ENCODE results near the gene HTT.

HTT gene

DNA sequence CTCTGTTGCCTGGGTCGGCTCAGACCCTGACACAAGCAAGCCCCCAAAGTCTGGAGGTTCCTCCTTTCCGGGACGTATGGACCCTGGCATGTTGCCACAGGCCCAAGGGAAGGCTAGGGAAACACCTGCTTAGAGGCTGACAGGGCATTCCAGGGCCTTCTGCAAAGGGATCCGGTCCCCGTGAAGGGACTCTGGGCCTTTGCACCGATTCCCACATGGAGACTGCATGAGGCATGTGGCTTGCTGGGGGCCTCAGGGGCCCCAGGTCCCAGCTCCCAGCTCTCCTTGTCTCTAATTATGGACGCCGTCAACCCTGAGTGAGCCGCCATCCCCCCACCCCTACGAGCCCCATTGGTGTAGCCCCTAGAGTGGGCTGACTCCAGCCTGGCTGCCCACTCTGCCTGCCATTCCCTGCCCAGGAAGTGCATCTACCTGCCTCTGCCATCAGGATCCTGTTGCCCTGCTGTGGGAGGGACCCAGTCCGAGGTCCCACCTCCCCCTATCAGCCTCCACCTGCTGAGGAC is 214.2 kb downstream of the HTT start:
- DNase-seq (ENCODE audit: low read depth, low spot score), result no peak

DNA sequence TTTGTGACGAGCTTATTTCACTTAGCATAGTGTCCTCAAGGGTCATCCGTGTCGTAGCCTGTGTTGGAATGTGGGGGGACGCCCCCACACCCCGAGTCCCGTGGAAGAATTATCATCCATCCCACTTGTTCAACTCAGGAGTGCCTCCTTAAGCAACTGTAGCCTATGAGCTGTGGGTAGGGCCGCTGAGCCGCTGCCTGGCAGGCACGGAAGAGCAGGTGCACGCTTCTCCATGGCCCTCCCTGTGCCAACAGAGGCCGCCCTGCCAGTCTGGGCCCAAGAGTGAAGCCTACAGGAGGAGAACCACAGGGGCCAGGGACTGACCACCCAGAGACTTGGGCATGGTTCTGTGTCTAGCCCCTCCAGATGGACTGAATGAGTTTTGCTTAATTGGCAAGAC is 216.0 kb downstream of the HTT start:
- no peak for DNase-seq (ENCODE audit: low read depth, low spot score)

DNA sequence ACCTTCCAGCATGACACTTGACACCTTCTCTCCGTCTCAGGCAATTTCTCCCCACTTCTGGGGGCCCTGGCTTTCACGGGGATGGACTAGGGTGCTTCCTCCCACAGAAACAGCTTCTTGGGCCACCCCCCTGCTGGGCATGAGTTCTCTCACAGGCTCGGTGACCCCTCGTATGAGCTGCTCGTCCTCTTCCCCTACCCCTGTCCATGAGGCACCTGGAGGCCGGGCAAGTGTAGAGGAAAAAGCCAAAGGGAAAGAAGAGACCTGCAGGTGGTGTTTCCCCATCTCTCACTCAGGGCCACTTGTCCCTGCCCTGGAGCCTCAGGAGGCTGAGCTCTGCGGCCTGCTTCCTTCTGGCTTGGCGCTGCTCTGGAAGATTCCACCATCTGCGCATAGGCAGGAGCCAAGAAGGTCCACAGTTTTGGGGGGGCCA is 216.4 kb downstream of the HTT start:
- no peak for DNase-seq (ENCODE audit: low read depth, low spot score)

DNA sequence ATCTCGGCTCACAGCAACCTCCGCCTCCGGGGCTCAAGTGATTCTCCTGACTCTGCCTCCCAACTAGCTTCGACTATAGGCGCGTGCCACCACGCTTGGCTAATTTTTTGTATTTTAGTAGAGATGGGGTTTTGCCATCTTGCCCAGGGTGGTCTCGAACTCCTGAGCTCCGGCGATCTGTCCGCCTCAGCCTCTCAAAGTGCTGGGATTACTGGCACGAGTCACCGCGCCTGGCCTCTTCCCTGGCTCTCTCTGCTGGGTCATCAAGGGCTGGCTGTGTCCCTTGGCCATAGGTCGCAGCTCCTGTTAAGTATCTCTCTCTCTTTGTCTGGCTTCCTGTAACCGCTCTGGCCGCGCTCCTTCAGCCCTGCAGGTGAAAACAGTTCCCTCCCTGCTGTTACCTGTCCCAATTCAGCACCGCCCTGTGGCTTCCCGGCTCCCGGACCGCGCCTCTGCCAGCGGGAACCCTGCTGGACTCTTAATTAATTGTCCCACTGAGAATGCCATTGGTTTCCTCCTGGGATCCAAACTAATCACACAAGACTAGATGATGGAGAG is 217.0 kb downstream of the HTT start:
- no peak for DNase-seq (ENCODE audit: low read depth, low spot score)

DNA sequence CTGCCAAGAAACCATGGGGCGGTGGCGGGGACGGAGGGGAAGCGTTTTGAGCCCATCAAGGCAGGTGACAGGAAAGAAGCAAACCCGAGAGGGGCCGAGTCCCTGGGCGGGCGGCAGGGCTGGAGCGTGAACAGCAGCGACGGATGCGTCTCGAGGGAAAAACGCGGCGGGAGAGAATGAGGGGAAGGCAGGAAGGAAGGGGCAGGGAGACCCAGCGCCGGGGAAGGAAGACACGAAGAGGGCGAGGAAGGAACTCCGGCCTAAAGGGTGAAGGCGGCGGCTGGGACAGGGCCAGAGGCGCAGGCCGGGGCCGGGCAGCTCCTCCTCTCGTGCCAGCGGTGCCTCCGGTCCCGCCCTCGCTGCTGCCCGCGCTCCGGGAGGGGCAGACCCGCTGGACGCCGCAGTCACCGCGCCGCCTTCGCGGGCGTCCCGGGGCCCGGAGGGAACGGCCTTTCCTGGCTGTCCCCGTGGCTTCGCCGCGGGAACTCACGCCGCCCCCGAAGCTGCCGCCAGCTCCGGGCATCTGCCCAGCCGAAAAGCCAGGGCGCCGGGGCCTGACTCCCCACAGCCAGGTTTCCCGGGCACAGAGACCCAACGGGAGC is 217.6 kb downstream of the HTT start:
- no peak for DNase-seq (ENCODE audit: low read depth, low spot score)

DNA sequence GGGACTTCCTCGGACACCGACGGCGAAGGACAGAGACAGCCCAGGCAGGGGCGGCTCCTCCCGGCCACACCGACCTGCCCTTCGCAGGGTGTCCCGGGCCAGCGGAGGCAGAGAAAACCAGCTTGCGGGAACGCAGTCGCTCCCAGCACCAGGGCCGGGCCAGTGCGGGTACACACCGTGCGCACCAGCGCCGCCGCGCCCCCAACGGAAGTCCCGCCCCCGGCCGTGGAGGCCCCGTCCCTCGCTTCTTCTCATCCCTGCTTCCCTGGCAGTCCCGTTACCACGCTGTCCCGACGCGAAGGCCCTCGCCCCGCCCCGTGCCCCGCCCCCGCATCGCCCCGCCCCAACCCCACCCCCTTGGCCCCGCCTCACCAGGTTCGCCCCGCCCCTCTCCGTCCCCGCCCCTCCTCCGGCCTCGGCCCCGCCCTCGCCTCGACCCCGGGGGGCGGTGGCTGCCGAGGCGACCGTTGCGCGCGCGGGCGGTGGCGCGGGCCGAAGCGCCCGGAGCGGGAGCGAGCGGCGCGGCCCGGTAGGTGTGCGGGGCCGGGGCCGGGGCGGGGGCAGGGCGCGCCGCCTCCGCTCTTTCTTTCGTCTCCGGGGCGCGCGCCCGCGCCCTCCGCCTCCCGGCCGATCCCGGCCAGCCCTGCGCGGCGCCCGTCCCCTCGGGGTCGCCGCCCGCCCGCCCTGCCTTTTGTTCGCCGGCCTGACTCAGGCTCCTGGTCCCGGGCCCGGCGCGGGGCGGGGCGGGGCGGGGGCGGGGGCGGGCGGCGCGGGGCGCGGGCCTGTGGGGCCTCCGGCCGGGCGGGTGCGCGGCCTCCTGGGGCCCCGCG is 218.3 kb downstream of the HTT start, which contains the start of gene RGS12:
TSS of gene RGS12 (plus strand) at position 451 of the 830 bp plus-strand sequence. CDS start 23,150 bp downstream, outside the sequence.
- DNase-seq (ENCODE audit: low read depth, low spot score), result peak; percentile 76

Measured in activated naive CD8-positive, alpha-beta T cell treated with anti-CD3 and anti-CD28 coated beads, Interleukin-2, amount 50 U/mL, for 16 hours (primary cell).